GM18526 (cell line): ENCODE measurements around the gene ST3GAL4.

Experiments used
- POLR2A ChIP-seq: IDR thresholded peaks from 3 replicates; pipeline ENCODE4 v1.6.1; 2011; ENCODE audit not compliant: insufficient read length; ENCODE audit errors: extremely low read depth

ST3GAL4 gene

GRCh38 chr11:126396965-126397364 lies 41.5 kb downstream of the ST3GAL4 start:
- no peak for TF ChIP-seq POLR2A

- no peak for TF ChIP-seq POLR2A
Observed at GRCh38 chr11:126398296-126398695, 42.8 kb downstream of the ST3GAL4 start.

GRCh38 chr11:126398721-126399120 lies 43.2 kb downstream of the ST3GAL4 start:
- no peak for TF ChIP-seq POLR2A

GRCh38 chr11:126400019-126400418 lies 44.5 kb downstream of the ST3GAL4 start:
- no peak for TF ChIP-seq POLR2A

- TF ChIP-seq POLR2A: no peak
Observed at GRCh38 chr11:126400479-126400878, 45.0 kb downstream of the ST3GAL4 start.

GRCh38 chr11:126403022-126403581 lies 47.6 kb downstream of the ST3GAL4 start:
- no peak for TF ChIP-seq POLR2A

GRCh38 chr11:126403658-126404057 lies 48.2 kb downstream of the ST3GAL4 start:
- TF ChIP-seq POLR2A: no peak

GRCh38 chr11:126404367-126404766 lies 48.9 kb downstream of the ST3GAL4 start:
- TF ChIP-seq POLR2A: no peak

GRCh38 chr11:126405374-126405773 lies 49.9 kb downstream of the ST3GAL4 start:
- no peak for TF ChIP-seq POLR2A

- no peak for TF ChIP-seq POLR2A
Observed at GRCh38 chr11:126405906-126406305, 50.4 kb downstream of the ST3GAL4 start.

- TF ChIP-seq POLR2A: no peak
Observed at GRCh38 chr11:126406368-126406767, 50.9 kb downstream of the ST3GAL4 start.

GRCh38 chr11:126407101-126407521 lies 51.6 kb downstream of the ST3GAL4 start:
- no peak for TF ChIP-seq POLR2A

GRCh38 chr11:126407682-126408288 lies 52.3 kb downstream of the ST3GAL4 start:
- TF ChIP-seq POLR2A: no peak

- no peak for TF ChIP-seq POLR2A
Observed at GRCh38 chr11:126408496-126408895, 53.0 kb downstream of the ST3GAL4 start.

GRCh38 chr11:126408901-126409619 lies 53.6 kb downstream of the ST3GAL4 start:
- no peak for TF ChIP-seq POLR2A

- TF ChIP-seq POLR2A: no peak
Observed at GRCh38 chr11:126409620-126409985, 54.1 kb downstream of the ST3GAL4 start.
